ENCODE results near the gene PTPRT. TPM values are rescaled to one million over a fixed set of nuclear protein-coding genes. Genes with fewer than 3 reads are reported as not detected.

The PTPRT gene
- total and polyA plus RNA-seq, 2 of the 13 experiments (the other 11 are each of a cell fraction or from before 2014, with no cell fraction given), result under 0.01 to 0.09 TPM

DNA sequence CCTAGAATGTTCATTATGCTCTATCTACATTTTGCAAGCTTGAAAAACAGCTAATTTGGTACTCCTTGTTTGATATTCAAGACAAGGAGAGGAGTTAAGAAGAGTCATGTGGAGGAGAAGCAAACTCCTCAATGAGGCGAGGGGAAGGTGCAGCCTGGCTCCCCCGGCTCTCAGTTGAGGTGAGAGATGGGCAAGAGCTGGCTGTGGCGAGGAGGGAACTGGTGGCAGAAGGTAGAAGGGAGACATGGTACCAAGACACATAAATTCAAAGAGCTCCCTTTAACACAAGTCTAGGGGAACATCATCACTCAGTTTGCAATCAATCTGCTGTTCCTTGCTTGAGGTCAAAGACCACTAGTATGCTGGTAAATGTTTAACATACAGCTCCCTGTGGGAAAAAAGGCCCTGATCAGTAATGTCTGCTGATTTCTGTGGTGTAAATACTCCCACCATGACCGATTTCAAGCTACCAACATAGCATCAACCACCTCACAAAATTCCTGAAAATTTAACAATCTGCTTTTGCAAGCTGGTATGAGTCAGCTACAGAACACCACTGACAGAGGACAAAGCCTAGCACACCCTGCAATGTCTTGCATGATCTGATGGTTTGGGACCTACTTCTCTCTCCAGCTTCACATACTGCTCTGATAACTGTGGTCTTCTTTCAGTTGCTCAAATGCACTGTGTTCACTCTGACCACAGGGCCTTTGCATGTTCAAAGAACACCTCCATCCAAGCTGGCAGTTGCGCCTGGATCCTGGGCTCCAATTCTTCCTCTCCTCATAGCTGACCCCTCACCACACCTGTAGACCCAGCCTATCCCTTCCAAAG lies 1055.2 kb downstream of the PTPRT start (continued):
- TF ChIP-seq ZNF207 (IDR thresholded peaks at IDR 0.05; ENCODE audit: borderline replicate concordance) (no peak), PAF1 (CRISPR knock-in tag; IDR thresholded peaks at IDR 0.05) (no peak), ZNF431 (CRISPR knock-in tag; IDR thresholded peaks at IDR 0.05; ENCODE audit: borderline replicate concordance, low read depth) (no peak), ZNF788 (CRISPR knock-in tag; IDR thresholded peaks at IDR 0.05; ENCODE audit: borderline replicate concordance) (no peak), ZNF224 (CRISPR knock-in tag; IDR thresholded peaks at IDR 0.05) (no peak), HOXA9 (CRISPR knock-in tag; IDR thresholded peaks at IDR 0.05; ENCODE audit: borderline replicate concordance) (no peak), KDM5A (IDR thresholded peaks at IDR 0.05; ENCODE audit: borderline replicate concordance, low read length) (no peak), HNRNPL (IDR thresholded peaks at IDR 0.05; ENCODE audit: low read depth, low read length) (no peak), ETV5 (CRISPR knock-in tag; IDR thresholded peaks at IDR 0.05; ENCODE audit: borderline replicate concordance) (no peak), NFE2 (CRISPR knock-in tag; IDR thresholded peaks at IDR 0.05) (no peak), MEF2D (CRISPR knock-in tag; IDR thresholded peaks at IDR 0.05) (no peak), ZBTB3 (CRISPR knock-in tag; IDR thresholded peaks at IDR 0.05; ENCODE audit: borderline replicate concordance, low read depth) (no peak), ZNF446 (CRISPR knock-in tag; IDR thresholded peaks at IDR 0.05) (0 out of 2 replicates have a peak, but pooled peaks have one; percentile 5), NKX3-1 (CRISPR knock-in tag; IDR thresholded peaks at IDR 0.05) (no peak), ZNF430 (CRISPR knock-in tag; IDR thresholded peaks at IDR 0.05) (0 out of 2 replicates have a peak, but pooled peaks have one; percentile 66), HNRNPK (IDR thresholded peaks at IDR 0.05; ENCODE audit: low read depth, low read length, poor library complexity, severe bottlenecking) (no peak), PHF20 (CRISPR knock-in tag; IDR thresholded peaks at IDR 0.05) (no peak), ZNF550 (CRISPR knock-in tag; IDR thresholded peaks at IDR 0.05; ENCODE audit: borderline replicate concordance) (no peak), HNF4A (CRISPR knock-in tag; IDR thresholded peaks at IDR 0.05) (peak; percentile 87), CEBPG (CRISPR knock-in tag; IDR thresholded peaks at IDR 0.05) (no peak)
- TF ChIP-seq, protein P1, sequence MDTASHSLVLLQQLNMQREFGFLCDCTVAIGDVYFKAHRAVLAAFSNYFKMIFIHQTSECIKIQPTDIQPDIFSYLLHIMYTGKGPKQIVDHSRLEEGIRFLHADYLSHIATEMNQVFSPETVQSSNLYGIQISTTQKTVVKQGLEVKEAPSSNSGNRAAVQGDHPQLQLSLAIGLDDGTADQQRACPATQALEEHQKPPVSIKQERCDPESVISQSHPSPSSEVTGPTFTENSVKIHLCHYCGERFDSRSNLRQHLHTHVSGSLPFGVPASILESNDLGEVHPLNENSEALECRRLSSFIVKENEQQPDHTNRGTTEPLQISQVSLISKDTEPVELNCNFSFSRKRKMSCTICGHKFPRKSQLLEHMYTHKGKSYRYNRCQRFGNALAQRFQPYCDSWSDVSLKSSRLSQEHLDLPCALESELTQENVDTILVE (CRISPR knock-in tag; IDR thresholded peaks at IDR 0.05), result no peak
- TF ChIP-seq, protein P2, sequence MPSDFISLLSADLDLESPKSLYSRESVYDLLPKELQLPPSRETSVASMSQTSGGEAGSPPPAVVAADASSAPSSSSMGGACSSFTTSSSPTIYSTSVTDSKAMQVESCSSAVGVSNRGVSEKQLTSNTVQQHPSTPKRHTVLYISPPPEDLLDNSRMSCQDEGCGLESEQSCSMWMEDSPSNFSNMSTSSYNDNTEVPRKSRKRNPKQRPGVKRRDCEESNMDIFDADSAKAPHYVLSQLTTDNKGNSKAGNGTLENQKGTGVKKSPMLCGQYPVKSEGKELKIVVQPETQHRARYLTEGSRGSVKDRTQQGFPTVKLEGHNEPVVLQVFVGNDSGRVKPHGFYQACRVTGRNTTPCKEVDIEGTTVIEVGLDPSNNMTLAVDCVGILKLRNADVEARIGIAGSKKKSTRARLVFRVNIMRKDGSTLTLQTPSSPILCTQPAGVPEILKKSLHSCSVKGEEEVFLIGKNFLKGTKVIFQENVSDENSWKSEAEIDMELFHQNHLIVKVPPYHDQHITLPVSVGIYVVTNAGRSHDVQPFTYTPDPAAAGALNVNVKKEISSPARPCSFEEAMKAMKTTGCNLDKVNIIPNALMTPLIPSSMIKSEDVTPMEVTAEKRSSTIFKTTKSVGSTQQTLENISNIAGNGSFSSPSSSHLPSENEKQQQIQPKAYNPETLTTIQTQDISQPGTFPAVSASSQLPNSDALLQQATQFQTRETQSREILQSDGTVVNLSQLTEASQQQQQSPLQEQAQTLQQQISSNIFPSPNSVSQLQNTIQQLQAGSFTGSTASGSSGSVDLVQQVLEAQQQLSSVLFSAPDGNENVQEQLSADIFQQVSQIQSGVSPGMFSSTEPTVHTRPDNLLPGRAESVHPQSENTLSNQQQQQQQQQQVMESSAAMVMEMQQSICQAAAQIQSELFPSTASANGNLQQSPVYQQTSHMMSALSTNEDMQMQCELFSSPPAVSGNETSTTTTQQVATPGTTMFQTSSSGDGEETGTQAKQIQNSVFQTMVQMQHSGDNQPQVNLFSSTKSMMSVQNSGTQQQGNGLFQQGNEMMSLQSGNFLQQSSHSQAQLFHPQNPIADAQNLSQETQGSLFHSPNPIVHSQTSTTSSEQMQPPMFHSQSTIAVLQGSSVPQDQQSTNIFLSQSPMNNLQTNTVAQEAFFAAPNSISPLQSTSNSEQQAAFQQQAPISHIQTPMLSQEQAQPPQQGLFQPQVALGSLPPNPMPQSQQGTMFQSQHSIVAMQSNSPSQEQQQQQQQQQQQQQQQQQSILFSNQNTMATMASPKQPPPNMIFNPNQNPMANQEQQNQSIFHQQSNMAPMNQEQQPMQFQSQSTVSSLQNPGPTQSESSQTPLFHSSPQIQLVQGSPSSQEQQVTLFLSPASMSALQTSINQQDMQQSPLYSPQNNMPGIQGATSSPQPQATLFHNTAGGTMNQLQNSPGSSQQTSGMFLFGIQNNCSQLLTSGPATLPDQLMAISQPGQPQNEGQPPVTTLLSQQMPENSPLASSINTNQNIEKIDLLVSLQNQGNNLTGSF (CRISPR knock-in tag; IDR thresholded peaks at IDR 0.05), result no peak
- TF ChIP-seq, protein P3, sequence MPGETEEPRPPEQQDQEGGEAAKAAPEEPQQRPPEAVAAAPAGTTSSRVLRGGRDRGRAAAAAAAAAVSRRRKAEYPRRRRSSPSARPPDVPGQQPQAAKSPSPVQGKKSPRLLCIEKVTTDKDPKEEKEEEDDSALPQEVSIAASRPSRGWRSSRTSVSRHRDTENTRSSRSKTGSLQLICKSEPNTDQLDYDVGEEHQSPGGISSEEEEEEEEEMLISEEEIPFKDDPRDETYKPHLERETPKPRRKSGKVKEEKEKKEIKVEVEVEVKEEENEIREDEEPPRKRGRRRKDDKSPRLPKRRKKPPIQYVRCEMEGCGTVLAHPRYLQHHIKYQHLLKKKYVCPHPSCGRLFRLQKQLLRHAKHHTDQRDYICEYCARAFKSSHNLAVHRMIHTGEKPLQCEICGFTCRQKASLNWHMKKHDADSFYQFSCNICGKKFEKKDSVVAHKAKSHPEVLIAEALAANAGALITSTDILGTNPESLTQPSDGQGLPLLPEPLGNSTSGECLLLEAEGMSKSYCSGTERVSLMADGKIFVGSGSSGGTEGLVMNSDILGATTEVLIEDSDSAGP (CRISPR knock-in tag; IDR thresholded peaks at IDR 0.05; ENCODE audit: borderline replicate concordance), result peak; percentile 40; the same call in 1 of the 2 replicates
